Measurements from ENCODE around the gene TBP.
A peak's percentile ranks its signal among the peaks of the same experiment; 100 is the strongest.

Gene TBP

DNA sequence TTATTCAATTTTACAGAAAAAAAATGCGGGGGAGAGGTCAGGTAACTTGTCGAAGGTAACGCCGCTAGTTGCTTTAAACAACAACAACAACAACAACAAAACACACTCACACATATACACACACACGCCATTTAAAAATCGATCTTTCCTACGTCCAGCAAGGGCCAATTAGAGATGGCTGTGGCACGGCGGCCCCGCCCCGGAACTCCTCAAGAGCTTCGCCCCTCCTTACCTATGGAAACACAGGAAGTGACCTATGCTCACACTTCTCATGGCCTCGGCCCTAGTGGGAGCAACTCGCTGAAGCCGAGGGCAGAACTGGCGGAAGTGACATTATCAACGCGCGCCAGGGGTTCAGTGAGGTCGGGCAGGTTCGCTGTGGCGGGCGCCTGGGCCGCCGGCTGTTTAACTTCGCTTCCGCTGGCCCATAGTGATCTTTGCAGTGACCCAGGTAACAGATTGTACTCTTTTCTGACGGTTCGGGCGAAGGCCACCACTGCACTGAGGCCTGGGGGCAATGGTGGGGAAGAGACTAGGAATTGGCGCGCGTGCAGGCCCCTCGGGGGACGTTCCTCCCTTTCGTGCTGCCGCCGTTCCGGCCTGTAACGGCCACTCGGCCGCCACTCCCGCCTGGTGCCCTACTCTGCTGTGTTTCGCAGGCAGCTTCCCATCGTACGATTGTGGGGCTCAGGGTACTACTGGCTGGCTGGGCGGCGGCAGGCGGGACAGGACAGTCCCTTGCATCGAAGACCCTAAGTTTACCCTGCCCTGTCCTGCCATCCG is at the start of gene TBP:
Gene TBP (plus strand): TSS at position 357 of the 783 bp plus-strand sequence. CDS start 2,661 bp downstream, outside the sequence.
- Histone ChIP-seq H3K4me2 (ENCODE audit: insufficient read depth, low read length) (peak within 1 kb of the TSS; percentile 87), H3K27ac (ENCODE audit: low read length) (peak within 1 kb of the TSS; percentile 94), H3K27me3 (ENCODE audit: insufficient read depth, low read length, poor library complexity) (no peaks in the 10 kb centered on the region), H3K4me1 (ENCODE audit: insufficient read depth, low read length) (peaks cover 56% of the 10 kb centered on the region), H4K20me1 (ENCODE audit: insufficient read depth, low read length) (peaks cover 48% of the 10 kb centered on the region), H3K4me3 (ENCODE audit: low read depth in 1 of 2, low read length in 2 of 2) (peak within 1 kb of the TSS; percentile 90 to 91), H2AFZ (ENCODE audit: low read depth, low read length) (peak within 1 kb of the TSS; percentile 82), H3K79me2 (ENCODE audit: insufficient read depth, low read length) (peaks cover 94% of the 10 kb centered on the region), H3K9me3 (ENCODE audit: insufficient read depth, low read length, severe bottlenecking) (no peaks in the 10 kb centered on the region), H3K9ac (ENCODE audit: low read depth, low read length) (peak within 1 kb of the TSS; percentile 78), H3K36me3 (ENCODE audit: insufficient read depth, low read length) (peaks cover 45% of the 10 kb centered on the region)
- TF ChIP-seq, protein P1, sequence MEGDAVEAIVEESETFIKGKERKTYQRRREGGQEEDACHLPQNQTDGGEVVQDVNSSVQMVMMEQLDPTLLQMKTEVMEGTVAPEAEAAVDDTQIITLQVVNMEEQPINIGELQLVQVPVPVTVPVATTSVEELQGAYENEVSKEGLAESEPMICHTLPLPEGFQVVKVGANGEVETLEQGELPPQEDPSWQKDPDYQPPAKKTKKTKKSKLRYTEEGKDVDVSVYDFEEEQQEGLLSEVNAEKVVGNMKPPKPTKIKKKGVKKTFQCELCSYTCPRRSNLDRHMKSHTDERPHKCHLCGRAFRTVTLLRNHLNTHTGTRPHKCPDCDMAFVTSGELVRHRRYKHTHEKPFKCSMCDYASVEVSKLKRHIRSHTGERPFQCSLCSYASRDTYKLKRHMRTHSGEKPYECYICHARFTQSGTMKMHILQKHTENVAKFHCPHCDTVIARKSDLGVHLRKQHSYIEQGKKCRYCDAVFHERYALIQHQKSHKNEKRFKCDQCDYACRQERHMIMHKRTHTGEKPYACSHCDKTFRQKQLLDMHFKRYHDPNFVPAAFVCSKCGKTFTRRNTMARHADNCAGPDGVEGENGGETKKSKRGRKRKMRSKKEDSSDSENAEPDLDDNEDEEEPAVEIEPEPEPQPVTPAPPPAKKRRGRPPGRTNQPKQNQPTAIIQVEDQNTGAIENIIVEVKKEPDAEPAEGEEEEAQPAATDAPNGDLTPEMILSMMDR (IDR thresholded peaks at IDR 0.05; ENCODE audit: borderline replicate concordance, extremely low read depth, low read length, poor library complexity, severe bottlenecking), result no peak
- no peak for TF ChIP-seq EZH2 (IDR thresholded peaks at IDR 0.05; ENCODE audit: borderline replicate concordance, low read depth, low read length, severe bottlenecking)
- DNase-seq (peak; percentile 97), ATAC-seq (ENCODE audit: insufficient read depth, low read depth) (peak; percentile 92)

DNA sequence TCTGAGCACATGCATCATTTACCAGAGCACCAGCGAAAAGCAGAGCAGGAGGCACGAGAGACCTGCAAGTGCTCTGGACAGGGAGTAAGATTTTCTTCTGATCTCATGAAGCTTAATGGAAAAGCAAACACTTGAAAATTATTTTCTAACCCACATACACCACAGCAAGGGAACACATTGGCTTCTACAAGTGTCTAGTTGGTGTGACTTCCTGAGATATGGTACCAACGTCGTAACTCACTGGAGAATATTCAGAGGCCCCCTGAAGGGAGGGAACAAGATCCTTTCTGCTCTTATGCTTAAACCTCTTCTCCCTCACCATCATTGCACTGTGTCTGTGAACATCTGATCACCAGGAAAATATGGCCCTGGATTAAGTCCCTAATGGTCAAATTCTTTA is 49.7 kb upstream of the TBP start:
- no peak overlapping the region for H3K4me2 ChIP-seq (ENCODE audit: insufficient read depth, low read length)

GRCh38 chr6:170505306-170505705 is 48.9 kb upstream of the TBP start:
- TF ChIP-seq, protein P1 (IDR thresholded peaks at IDR 0.05; ENCODE audit: borderline replicate concordance, extremely low read depth, low read length, poor library complexity, severe bottlenecking), result no peak
- no peak for TF ChIP-seq EZH2 (IDR thresholded peaks at IDR 0.05; ENCODE audit: borderline replicate concordance, low read depth, low read length, severe bottlenecking)
- Histone ChIP-seq H2AFZ (ENCODE audit: low read depth, low read length) (no peak overlapping the region), H3K36me3 (ENCODE audit: insufficient read depth, low read length) (no peaks in the 10 kb centered on the region), H4K20me1 (ENCODE audit: insufficient read depth, low read length) (no peaks in the 10 kb centered on the region), H3K4me1 (ENCODE audit: insufficient read depth, low read length) (no peaks in the 10 kb centered on the region), H3K9me3 (ENCODE audit: insufficient read depth, low read length, severe bottlenecking) (no peaks in the 10 kb centered on the region), H3K9ac (ENCODE audit: low read depth, low read length) (no peak overlapping the region), H3K27ac (ENCODE audit: low read length) (no peak overlapping the region), H3K27me3 (ENCODE audit: insufficient read depth, low read length, poor library complexity) (peaks cover 3% of the 10 kb centered on the region), H3K4me3 (ENCODE audit: low read depth in 1 of 2, low read length in 2 of 2) (no peak overlapping the region), H3K79me2 (ENCODE audit: insufficient read depth, low read length) (no peaks in the 10 kb centered on the region), H3K4me2 (ENCODE audit: insufficient read depth, low read length) (no peak overlapping the region)
- no peak for DNase-seq
- ATAC-seq (ENCODE audit: insufficient read depth, low read depth), result no peak

More for the DNA sequence above, 49.7 kb upstream of the TBP start:
- Histone ChIP-seq H2AFZ (ENCODE audit: low read depth, low read length) (no peak overlapping the region), H4K20me1 (ENCODE audit: insufficient read depth, low read length) (no peaks in the 10 kb centered on the region), H3K27ac (ENCODE audit: low read length) (no peak overlapping the region), H3K4me1 (ENCODE audit: insufficient read depth, low read length) (no peaks in the 10 kb centered on the region), H3K79me2 (ENCODE audit: insufficient read depth, low read length) (no peaks in the 10 kb centered on the region), H3K4me3 (ENCODE audit: low read depth in 1 of 2, low read length in 2 of 2) (no peak overlapping the region), H3K36me3 (ENCODE audit: insufficient read depth, low read length) (no peaks in the 10 kb centered on the region), H3K9me3 (ENCODE audit: insufficient read depth, low read length, severe bottlenecking) (no peaks in the 10 kb centered on the region), H3K9ac (ENCODE audit: low read depth, low read length) (no peak overlapping the region), H3K27me3 (ENCODE audit: insufficient read depth, low read length, poor library complexity) (peaks cover 5% of the 10 kb centered on the region)
- TF ChIP-seq EZH2 (IDR thresholded peaks at IDR 0.05; ENCODE audit: borderline replicate concordance, low read depth, low read length, severe bottlenecking), result no peak
- TF ChIP-seq, protein P1 (IDR thresholded peaks at IDR 0.05; ENCODE audit: borderline replicate concordance, extremely low read depth, low read length, poor library complexity, severe bottlenecking), result no peak
- DNase-seq, result no peak
- no peak for ATAC-seq (ENCODE audit: insufficient read depth, low read depth)
